MM.1S (cell line): Measurements from ENCODE around the gene GLYAT.

Source experiments
- DNase-seq: peaks from one replicate; pipeline ENCODE4 v3.0.0-alpha.2; 2015
- H2AFZ ChIP-seq: fragments of 300-600 bp; sonication (generic); 2 replicates; pipeline ENCODE4 v1.6.0; 2016; ENCODE audit warnings: antibody characterized with exemption, low read length
- H3F3A ChIP-seq: fragments of 300-600 bp; sonication (generic); 2 replicates; pipeline ENCODE4 v1.6.1; 2016; ENCODE audit warnings: mild to moderate bottlenecking, antibody characterized with exemption, low read length, moderate library complexity, mixed read lengths; ENCODE audit not compliant: insufficient read depth
- H3K27ac ChIP-seq: fragments of 300-600 bp; sonication (generic); 2 replicates; pipeline ENCODE4 v1.5.1; 2016; ENCODE audit warnings: mild to moderate bottlenecking, low read length
- H3K27me3 ChIP-seq: fragments of 300-600 bp; sonication (generic); replicated peaks from 2 replicates; pipeline ENCODE4 v1.6.0; 2016; ENCODE audit warnings: low read length; ENCODE audit not compliant: insufficient read depth
- H3K36me3 ChIP-seq: fragments of 300-600 bp; sonication (generic); replicated peaks from 2 replicates; pipeline ENCODE4 v1.6.1; 2016; ENCODE audit warnings: mild to moderate bottlenecking, low read length, mixed read lengths; ENCODE audit not compliant: insufficient read depth
- H3K4me1 ChIP-seq: fragments of 300-600 bp; sonication (generic); 2 replicates; pipeline ENCODE4 v1.6.1; 2016; ENCODE audit warnings: low read length, mixed read lengths
- H3K4me2 ChIP-seq: fragments of 300-600 bp; sonication (generic); 2 replicates; pipeline ENCODE4 v1.6.0; 2016; ENCODE audit warnings: low read depth, low read length
- H3K4me3 ChIP-seq: fragments of 300-600 bp; sonication (generic); 2 replicates; pipeline ENCODE4 v1.5.1; 2016; ENCODE audit warnings: low read length, mixed read lengths
- H3K79me2 ChIP-seq: fragments of 300-600 bp; sonication (generic); 2 replicates; pipeline ENCODE4 v1.6.1; 2016; ENCODE audit warnings: mixed run types, low read length, mixed read lengths
- H3K9ac ChIP-seq: fragments of 300-600 bp; sonication (generic); 2 replicates; pipeline ENCODE4 v1.6.1; 2016; ENCODE audit warnings: low read length, mixed read lengths
- H3K9me2 ChIP-seq: fragments of 300-600 bp; sonication (generic); replicated peaks from 2 replicates; pipeline ENCODE4 v1.6.1; 2016; ENCODE audit warnings: mild to moderate bottlenecking, low read length, mixed read lengths; ENCODE audit not compliant: insufficient read depth
- H3K9me3 ChIP-seq: fragments of 300-600 bp; sonication (generic); replicated peaks from 2 replicates; pipeline ENCODE4 v1.6.1; 2016; ENCODE audit warnings: mild to moderate bottlenecking, low read length, mixed read lengths; ENCODE audit not compliant: insufficient read depth
- H4K20me1 ChIP-seq: fragments of 300-600 bp; sonication (generic); 2 replicates; pipeline ENCODE4 v1.6.1; 2016; ENCODE audit warnings: mild to moderate bottlenecking, low read length, moderate library complexity, mixed read lengths; ENCODE audit not compliant: insufficient read depth
- EZH2 ChIP-seq: fragments of 300-600 bp; sonication (generic); optimal IDR thresholded peaks from 2 replicates; pipeline ENCODE3; 2017; ENCODE audit warnings: low read depth, mild to moderate bottlenecking, antibody characterized with exemption, low read length, mixed read lengths
- EZH2phosphoT487 ChIP-seq: fragments of 300-600 bp; sonication (generic); IDR thresholded peaks from 2 replicates; pipeline ENCODE4 v1.6.1; 2018; ENCODE audit warnings: antibody characterized with exemption, low read length
- TF ChIP-seq, protein P1 (sequence below): fragments of 300-600 bp; sonication (generic); IDR thresholded peaks from 2 replicates; pipeline ENCODE4 v1.5.1; 2016; ENCODE audit warnings: antibody characterized with exemption, low read length, mixed read lengths

The GLYAT gene

DNA sequence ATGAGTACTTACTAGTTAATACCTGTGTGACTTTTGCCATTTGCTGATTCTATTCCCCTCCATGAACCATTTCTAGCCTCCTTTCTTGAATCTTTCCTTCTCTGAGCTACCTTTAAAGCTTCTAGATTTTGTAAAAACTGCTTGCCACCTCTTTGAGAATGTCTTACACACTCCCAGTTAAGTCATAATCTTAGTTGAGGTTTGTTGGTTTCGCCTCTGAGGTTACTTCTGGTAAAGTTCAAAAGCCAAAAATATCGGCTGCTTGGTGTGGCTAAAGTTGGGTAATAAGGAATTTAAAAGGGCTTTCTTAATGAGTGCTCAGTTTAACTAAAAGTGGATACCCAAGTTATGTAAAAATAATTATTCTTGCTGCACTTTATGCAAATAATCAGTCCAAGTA is 10.4 kb upstream of the GLYAT start:
- TF ChIP-seq, protein P1, sequence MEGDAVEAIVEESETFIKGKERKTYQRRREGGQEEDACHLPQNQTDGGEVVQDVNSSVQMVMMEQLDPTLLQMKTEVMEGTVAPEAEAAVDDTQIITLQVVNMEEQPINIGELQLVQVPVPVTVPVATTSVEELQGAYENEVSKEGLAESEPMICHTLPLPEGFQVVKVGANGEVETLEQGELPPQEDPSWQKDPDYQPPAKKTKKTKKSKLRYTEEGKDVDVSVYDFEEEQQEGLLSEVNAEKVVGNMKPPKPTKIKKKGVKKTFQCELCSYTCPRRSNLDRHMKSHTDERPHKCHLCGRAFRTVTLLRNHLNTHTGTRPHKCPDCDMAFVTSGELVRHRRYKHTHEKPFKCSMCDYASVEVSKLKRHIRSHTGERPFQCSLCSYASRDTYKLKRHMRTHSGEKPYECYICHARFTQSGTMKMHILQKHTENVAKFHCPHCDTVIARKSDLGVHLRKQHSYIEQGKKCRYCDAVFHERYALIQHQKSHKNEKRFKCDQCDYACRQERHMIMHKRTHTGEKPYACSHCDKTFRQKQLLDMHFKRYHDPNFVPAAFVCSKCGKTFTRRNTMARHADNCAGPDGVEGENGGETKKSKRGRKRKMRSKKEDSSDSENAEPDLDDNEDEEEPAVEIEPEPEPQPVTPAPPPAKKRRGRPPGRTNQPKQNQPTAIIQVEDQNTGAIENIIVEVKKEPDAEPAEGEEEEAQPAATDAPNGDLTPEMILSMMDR: no peak
- TF ChIP-seq EZH2phosphoT487: no peak
- TF ChIP-seq EZH2: no peak
- H2AFZ ChIP-seq: no peak overlapping the region; the same call in 1 of the 2 replicates
- peak overlapping the region; percentile 29 for H3K4me2 ChIP-seq
- H3K9ac ChIP-seq: no peak overlapping the region
- no peaks in the 10 kb centered on the region for H4K20me1 ChIP-seq
- no peaks in the 10 kb centered on the region for H3K9me2 ChIP-seq
- H3F3A ChIP-seq: peaks cover 10% of the 10 kb centered on the region
- peak; percentile 74 for DNase-seq
- peaks cover 37% of the 10 kb centered on the region for H3K4me1 ChIP-seq
- no peaks in the 10 kb centered on the region for H3K9me3 ChIP-seq
- no peaks in the 10 kb centered on the region for H3K79me2 ChIP-seq
- H3K4me3 ChIP-seq: no peak overlapping the region
- H3K27ac ChIP-seq: peak overlapping the region; percentile 51; the same call in 1 of the 2 replicates
- no peaks in the 10 kb centered on the region for H3K27me3 ChIP-seq
- no peaks in the 10 kb centered on the region for H3K36me3 ChIP-seq

DNA sequence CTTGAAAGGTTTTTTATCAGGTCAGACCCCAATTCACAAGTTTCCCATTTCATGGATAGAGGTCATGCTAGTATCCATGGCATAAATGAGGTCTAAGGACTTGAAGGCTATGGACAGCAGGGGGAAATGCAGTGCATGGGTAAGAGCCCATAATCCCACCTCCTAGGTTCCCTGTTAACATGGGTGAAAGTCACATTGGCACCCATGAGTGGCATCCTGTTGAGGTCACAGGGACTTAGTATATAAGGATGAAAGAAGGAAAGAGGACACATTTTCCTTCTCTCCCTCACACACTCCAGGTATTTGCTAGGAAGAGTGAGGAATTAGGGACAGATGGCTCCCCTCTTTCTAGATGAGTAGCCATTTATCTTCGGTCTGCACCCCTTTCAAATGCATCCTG is 9.4 kb upstream of the GLYAT start:
- TF ChIP-seq EZH2phosphoT487 (no peak), EZH2 (no peak)
- TF ChIP-seq, protein P1: no peak
- no peaks in the 10 kb centered on the region for H3K36me3 ChIP-seq
- H3F3A ChIP-seq: peaks cover 10% of the 10 kb centered on the region
- H3K27ac ChIP-seq: no peak overlapping the region
- H3K4me2 ChIP-seq: no peak overlapping the region
- DNase-seq: no peak
- H3K9me3 ChIP-seq: no peaks in the 10 kb centered on the region
- no peak overlapping the region for H3K9ac ChIP-seq
- H3K79me2 ChIP-seq: no peaks in the 10 kb centered on the region
- no peak overlapping the region for H2AFZ ChIP-seq
- no peaks in the 10 kb centered on the region for H3K27me3 ChIP-seq
- H3K4me1 ChIP-seq: peaks cover 37% of the 10 kb centered on the region
- H3K4me3 ChIP-seq: no peak overlapping the region
- no peaks in the 10 kb centered on the region for H3K9me2 ChIP-seq
- H4K20me1 ChIP-seq: no peaks in the 10 kb centered on the region

DNA sequence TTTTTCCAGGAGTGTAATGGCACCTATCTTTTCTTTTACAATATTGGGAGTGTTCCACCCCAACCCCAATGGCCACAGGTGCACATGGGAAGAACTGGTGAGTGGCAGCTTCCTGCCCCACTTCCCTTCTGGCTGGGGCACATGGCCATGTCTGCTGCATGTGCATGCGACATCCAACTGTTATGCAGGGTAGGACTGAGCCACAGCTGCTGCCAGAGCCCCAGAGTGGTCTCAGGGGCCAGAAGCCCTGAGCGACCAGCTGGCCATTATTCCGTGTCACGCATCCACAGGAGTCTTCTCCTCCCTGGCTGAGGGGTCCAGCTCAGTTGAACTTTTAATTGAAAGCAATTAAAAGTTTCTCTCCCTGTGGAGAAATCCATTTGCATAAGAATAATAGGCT is 8.7 kb upstream of the GLYAT start:
- no peak overlapping the region for H3K4me3 ChIP-seq
- H3K4me2 ChIP-seq: peak overlapping the region; percentile 3; the same call in 1 of the 2 replicates
- no peak for TF ChIP-seq EZH2phosphoT487
- TF ChIP-seq, protein P1: no peak
- TF ChIP-seq EZH2: no peak
- peak overlapping the region; percentile 16; the same call in 1 of the 2 replicates for H3K27ac ChIP-seq
- no peaks in the 10 kb centered on the region for H3K9me2 ChIP-seq
- DNase-seq: no peak
- no peaks in the 10 kb centered on the region for H4K20me1 ChIP-seq
- no peaks in the 10 kb centered on the region for H3K9me3 ChIP-seq
- H3K27me3 ChIP-seq: no peaks in the 10 kb centered on the region
- peaks cover 38% of the 10 kb centered on the region for H3K4me1 ChIP-seq
- H3K79me2 ChIP-seq: no peaks in the 10 kb centered on the region
- H3F3A ChIP-seq: peaks cover 10% of the 10 kb centered on the region
- no peak overlapping the region for H3K9ac ChIP-seq
- no peaks in the 10 kb centered on the region for H3K36me3 ChIP-seq
- H2AFZ ChIP-seq: peak overlapping the region; percentile 29; the same call in 1 of the 2 replicates
